HG02678 (cell line): ENCODE results near the gene FSCN2.
"Not testable (repeated sequence)": the region's sequence is repeated elsewhere in the genome, so short reads cannot be mapped to it uniquely, and the experiment has no call there.

Experiments used
- ATAC-seq: cut with Tn5 transposase; IDR thresholded peaks from one replicate; pipeline ENCODE4 v1.9.1; 2021; ENCODE audit warnings: mild to moderate bottlenecking, moderate library complexity; ENCODE audit not compliant: unreplicated experiment

Gene FSCN2

DNA sequence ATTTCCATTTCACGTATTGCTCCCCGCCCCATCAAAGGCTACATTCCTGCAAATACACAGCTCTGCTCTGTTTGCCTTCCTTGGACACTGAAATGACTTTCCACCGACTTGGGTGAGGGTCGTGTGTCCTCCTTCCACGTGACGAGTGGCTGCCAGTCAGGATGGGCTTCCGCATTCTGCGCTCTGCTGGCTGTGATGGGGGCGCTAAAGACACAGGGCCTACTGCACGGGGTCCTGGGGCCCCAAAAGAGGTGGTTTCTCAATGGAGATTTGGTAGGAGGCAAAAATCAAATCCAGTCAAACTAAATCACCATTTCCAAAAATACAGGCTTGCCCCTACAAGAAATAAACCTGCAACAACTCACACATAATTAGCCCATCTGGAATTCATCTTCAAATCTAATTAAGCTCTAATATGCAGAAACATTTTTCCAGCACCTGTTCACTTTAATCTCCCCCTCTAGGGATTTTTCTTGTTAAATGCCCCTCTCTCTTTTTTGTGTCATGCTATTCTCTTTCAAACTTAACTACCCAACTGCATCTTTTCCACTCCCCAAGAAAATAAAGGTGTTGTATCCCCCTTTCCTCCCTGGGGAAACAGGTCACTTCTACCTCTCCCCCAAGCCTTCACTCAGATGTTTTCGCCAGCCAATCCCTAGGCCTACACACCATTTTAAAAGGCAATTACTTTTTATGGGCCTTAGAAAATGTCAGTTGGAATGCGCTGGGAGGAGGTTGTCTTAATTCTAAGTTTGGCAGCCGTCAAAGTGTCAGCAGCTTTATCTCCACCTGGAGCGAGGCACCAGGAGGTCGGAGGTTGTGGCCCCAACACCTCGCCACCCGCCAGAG lies 45.8 kb downstream of the FSCN2 start:
- no peak for ATAC-seq

DNA sequence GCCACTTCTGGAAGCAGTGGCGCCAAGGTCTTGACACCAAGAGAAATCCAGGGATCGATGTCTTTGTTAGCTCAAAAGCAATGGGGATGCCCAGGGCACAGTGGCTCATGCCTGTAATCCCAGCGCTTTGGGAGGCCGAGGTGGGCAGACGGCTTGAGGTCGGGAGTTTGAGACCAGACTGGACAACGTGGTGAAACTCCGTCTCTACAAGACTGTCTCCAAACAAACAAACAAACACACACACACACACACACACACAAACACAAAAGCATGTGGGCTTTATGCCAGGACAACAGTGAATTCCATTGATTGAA lies 46.4 kb downstream of the FSCN2 start:
- no peak for ATAC-seq

DNA sequence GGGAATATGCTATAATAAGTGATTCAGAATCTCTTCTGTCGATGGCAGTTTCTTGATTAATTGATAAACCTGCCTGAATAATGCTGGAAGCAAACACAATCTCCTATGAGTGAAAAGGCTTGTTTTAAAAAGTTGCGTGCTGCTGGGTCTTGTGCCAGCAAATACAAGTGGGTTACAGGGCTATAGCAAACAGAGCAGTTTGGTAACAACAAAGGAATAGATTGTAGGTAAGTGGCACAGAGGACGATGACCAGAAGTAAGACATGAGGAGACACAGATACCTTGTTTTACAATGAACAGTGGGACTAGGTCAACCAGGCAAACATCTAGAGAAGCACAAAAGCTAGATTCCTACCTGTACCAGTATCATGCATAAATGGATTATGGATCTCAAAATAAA lies 47.7 kb downstream of the FSCN2 start:
- no peak for ATAC-seq

DNA sequence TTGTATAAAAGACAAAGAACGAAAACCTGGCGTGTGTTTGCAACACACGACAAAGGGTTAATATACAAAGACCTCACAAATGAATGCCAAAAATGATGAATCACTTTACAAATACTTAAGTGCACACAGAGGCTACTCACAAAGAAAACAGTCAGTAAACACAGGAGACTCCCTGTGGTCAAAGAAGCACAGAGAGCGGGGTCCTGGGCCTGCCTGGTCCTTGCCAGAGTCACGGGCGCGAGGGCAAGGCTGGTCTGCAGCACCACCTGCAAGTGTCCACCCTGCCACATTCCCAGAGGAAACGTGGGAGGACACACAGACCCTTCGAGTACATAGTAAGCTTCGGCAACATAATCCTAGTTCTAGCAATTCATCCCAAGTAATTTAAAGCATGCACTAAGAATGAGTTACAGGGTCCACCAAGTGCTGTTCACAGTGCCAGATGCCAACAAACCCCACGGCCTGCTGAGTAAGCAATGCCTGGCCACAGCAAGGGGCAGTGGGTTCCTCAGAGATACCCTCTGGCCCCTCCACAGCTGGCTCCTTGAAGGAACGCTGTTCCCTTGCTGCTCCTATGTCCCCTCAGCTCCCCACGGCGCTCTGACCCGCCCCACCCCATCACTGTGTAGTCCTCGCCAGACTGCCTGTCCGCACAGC lies 48.6 kb downstream of the FSCN2 start:
- no peak for ATAC-seq

DNA sequence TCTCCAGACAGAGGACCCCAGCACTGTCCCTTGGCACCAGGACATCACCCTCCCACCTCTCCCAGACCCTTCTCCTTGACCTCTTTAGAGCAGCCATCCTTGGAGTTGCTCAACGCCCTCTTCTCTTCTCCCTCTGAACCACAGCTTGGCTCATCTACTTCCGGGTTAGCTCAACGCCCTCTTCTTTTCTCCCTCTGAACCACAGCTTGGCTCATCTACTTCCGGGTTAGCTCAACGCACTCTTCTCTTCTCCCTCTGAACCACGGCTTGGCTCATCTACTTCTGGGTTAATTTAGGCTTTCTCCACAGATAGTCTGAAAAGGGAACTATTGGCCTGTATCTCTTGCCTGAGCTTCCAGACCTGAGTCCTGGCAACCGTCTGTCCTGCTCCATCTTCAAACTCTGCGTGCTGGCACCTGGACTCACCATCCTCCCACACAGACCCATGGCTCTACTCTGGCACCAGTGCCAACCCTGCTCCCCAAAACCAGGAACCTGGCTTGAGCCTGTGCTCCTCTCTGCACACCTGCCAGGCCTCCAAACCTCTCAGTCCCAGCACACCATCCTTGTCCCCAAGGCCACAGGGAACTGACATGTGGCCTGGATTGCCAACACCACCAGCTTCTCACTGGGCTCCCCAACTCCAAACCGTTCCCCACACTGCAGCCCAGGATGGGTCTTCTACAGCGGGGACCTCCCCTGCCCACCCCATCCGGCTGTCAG lies 49.3 kb downstream of the FSCN2 start:
- no peak for ATAC-seq

DNA sequence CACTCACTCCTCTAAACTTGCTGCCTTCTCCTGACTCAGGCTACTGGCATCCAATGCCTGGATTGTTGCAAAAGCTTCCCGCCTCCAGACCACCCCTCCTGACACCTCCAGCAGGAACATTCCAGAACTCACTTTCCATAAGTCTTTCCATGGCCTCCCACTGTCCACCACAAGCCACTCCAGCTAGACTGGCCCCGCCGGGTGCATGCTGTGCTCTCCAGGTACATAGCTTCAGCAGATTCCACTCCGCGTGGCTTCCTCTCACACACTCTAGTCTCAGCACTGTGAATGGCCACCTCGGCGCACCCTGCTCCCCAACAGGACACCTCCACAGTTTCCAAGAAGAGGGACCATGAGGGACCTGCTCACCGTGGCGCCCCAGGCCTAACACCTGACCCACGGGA lies 49.9 kb downstream of the FSCN2 start:
- ATAC-seq, result no peak

DNA sequence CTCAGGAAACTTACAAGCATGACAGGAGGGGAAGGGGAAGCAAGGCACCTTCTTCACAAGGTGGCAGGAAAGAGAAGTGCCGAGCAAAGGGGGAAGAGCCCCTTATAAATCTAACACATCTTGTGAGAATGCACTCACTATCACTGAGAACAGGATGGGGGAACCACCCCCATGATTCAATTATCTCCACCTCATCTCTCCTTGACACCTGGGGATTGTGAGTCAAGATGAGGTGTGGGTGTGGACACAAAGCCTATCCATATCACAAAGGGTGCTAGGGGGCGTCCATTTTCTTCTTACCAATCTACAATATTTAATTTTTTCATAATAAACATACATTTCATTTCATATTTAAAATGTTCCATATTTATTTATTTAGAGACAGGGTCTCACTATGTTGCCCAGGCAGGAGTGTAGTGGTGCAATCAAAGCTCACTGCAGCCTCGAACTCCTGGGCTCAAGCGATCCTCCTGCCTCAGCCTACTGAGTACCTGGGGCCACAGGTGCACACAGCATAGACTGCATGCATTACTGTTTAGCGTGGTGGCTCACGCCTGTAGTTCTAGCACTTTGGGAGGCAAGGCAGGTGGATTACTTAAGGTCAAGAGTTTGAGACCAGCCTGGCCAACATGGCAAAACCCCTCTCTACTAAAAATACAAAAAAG lies 50.5 kb downstream of the FSCN2 start:
- no peak for ATAC-seq

DNA sequence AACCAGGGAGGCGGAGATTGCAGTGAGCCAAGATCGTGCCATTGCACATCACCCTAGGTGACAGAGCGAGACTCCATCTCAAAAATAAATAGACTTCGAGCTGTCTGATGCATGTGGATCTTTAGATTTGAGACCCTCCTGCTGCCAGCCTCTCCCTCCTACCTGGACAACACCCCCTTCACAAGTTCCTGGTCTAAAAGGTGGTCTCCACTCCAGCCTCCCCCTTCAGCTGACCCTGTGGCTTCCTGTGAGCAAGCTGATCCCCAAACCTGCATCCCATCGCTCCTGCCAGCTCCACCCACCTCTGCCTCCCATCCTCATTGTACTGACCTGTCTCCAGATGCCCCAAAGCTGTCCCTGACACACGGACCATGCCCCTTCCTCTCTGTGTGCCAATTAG lies 51.1 kb downstream of the FSCN2 start:
- no peak for ATAC-seq

DNA sequence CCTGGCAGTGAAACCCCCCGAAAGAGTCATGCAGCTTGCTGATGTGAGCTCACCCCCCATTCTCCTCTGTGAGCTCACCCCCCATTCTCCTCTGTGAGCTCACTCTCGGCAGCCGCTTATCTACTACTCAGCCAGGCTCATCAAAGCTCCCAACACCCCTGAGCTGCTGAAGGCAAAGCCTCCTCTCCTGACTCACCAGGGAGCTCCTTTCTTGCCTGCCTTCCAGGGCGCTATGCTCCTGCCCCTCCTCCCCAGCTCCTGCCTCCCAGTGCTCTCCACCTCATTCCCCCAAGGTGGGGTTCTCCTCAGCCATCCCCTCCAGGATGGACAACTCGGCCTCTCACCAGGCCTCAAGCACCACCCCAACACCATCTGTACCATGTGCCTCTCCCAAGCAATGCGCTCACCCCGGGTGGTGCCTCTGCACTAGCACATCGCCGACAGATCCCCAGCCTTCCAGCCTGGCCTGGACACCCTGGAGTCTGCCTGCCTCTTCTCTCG lies 51.7 kb downstream of the FSCN2 start:
- ATAC-seq, result no peak

DNA sequence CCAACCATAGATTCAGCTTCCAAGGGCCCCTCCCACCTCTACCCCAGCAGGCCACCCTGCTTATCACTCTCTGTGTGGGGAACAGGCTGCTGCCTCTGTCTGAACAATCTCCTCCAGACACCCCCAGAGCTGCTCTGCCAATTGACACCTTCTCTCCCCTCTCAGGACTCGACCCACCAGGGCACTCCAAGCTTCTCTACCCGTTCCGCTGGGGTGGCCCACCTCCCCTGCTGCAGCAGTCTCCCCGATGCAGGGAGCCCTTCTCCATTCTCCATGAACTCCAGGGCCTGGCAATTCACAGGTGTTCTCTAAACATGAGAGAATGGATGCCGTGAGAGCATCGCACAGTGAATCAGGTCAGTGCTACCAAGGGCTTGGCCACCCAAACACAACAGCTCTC lies 52.3 kb downstream of the FSCN2 start:
- ATAC-seq, result no peak

DNA sequence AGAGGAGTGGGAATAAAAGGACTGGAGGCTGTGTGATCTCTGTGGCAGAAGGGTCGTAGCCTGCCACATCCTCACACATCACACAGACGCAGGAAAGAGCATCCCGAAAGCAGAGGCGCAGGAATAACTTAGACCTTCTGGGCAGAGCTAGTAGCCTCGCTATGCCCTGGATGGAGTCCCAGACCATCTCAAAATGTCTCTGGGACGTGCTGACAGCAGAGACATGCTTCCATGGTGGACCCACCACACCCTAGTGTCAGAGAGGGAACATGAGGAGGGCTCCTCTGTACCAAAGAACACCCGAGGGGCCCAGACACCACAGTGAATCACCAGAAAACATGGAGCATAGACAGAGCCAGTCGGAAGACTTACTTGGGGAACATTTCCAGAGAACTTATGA lies 53.6 kb downstream of the FSCN2 start:
- no peak for ATAC-seq

DNA sequence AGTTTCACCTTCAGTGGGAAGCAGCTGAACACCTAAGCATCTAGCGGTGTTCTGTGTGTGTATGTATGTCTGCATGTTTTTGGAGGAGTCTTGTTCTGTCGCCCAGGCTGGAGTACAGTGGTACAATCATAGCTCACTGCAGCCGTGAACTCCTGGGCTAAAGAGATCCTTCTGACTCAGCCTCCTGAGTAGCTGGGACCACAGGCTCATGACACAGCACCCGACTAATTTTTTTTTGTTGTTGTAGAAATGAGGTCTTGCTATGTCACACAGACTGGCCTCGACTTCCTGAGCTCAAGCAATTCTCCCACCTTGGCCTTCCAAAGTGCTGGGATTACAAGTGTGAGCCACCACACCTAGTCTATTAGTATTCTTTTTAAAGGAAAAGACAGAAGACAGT lies 54.2 kb downstream of the FSCN2 start:
- no peak for ATAC-seq

DNA sequence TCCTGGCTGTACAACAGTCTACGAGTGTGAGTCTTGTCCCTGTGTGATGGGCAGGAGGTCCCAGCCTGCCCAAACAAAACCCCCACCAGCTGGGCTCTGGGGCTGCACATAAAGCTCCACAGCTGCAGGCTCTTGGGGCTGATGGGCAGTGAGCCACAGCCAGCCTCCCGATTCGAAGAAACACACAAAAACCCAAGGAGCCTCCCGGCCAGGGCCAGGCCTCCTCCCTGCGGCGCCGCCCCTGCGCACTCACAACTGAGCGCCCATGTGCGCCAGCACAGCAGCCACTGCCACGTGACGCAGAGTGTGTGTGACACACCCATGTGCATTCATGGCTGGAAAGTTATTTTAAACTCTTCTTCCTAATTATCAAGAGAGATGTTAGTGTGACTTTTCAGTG lies 54.6 kb downstream of the FSCN2 start:
- ATAC-seq, result no peak

DNA sequence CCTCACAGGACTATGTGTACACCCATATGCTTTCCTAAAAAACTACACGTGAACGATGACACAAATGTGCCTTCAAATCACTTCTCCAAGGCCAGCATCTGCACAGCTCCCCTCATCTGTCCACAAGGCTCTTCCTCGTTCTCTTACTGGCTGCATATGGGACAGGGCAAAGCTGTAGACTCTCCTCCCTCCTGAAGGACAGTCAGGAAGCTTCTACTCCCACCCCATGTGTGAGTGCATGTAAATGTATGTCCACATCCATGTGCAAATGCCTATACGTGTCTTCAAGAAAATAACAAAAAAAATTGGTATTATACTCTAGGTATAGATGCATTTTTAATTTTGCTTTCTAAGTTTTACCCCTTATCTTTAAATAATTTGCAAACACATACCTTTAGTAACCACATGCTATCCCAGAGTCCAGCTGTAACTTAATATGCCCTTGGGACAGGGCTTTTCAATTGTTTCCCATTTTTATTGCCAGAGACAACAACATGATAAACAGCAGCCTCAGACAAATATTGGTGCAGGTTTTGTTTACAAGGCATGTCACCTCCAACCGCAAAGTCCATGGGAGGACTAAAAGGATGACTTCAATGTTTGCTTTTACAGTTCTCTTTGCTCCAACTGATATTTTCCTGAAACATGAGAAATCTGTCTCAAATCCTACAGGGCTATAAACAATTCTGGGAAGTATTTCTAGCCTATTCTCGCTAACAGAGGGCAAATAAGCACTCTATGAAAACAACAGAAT lies 55.6 kb downstream of the FSCN2 start:
- no peak for ATAC-seq

DNA sequence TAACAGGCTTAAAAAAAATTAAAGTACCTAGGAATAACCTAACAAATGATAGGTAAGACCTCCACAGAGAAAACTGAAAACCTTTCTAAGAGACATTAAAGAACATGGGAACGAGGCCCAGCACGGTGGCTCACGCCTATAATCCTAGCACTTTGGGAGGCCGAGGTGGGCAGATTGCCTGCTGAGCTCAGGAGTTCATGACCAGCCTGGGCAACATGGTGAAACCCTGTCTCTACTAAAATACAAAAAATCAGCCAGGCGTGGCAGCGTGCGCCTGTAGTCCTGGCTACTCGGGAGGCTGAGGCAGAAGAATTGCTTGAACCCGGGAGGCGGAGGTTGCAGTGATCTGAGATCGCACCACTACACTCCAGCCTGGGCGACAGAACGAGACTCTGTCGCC lies 56.6 kb downstream of the FSCN2 start:
- not testable (repeated sequence) for ATAC-seq

DNA sequence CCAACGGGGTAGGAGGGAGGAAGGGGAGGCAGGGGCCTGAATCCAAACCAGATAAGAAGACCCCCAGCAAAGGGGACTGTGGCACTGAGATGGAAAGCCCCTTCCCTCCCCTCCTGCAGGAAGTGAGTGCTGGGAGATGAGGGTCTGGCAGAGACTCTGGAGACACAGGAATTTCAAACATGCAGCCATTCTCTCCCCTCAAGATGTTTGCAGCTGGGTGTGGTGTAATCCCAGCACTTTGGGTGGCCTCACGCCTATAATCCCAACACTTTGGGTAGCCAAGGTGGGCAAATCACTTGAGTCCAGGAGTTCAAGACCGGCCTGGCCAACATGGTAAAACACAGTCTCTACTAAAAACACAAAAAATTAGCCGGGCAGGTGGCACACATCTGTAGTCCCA lies 57.9 kb downstream of the FSCN2 start:
- ATAC-seq, result no peak
